Activated CD4-positive, alpha-beta T cell treated with anti-CD3 and anti-CD28 coated beads for 48 hours (primary cell): ENCODE measurements around the gene FAM131C.
"Not testable (repeated sequence)": the region's sequence is repeated elsewhere in the genome, so short reads cannot be mapped to it uniquely, and the experiment has no call there.

Experiments used
- DNase-seq: peaks from one replicate; pipeline ENCODE4 v3.0.0-alpha.2; 2020

Gene FAM131C

DNA sequence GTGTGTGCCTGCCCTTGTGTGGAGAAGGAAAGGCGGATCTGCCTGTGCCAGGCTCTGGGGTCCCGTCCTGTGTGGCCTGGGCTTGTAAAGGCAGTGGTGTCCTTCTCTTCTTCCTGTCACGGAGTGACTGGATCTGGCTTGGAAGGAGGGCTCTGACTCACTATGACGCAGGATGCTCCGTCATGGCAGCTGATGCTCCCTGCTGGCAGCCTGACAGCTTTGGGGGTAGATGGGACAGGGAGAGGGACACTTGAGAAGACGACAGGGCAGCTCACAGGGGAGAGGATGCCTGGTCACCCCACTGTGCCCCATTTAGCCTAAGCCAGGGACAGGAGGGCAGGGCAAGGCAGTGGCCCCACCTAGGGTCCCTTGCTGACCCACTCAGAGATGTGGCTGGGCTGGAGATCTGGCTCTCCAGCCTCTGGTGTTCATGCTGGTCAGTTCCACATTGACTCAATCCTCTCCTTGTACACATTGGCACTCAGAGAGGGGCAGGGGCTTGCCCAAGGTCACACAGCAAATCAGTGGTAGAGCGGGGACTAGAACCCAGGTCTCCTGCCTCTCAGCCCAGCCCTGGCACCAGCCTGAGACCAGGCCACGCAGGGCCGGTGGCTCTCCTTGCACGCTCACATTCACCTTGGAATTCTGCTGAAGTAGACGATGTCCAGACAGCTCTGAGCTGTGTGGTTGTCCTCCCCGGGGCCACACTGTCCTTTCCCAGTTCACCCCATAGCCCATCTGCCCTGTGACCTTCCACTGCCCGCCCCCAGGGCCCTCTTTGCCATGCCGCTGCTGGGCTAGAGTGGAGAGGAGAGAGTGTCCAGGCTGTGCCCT lies 2.8 kb upstream of the FAM131C start:
- DNase-seq, result no peak

DNA sequence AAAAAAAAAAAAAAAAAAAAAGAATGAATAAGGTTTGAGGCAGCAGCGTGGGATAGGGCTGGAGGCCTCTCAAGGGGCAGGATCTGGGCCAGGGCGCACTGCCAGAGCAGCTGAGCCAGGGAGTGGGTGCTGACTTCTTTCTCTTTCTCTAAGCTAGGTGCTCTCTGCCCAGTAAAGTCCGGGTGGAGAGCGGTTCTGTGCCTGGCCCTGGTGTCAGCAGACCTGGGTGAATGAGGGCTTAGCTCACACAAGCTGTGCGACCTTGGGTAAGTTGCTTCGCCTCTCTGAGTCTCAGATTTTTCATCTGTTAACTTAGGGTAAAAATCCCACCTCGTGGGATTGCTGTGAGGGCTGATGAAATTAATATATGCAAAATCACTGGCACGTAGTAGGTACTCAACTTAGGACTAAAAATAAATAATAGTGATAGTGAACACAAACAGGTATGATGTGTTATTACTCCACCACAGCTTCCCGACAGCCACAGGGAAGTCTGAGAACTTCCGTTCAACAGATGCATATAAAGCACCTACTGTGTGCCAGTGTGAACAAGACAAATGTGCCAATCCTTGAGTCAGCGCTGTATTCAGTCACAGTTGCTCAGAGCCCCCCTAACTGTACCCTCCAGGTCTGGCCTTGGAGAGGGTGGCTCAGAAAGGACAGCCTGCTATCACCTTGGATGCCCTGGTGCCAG lies 2.0 kb upstream of the FAM131C start:
- DNase-seq, result no peak

DNA sequence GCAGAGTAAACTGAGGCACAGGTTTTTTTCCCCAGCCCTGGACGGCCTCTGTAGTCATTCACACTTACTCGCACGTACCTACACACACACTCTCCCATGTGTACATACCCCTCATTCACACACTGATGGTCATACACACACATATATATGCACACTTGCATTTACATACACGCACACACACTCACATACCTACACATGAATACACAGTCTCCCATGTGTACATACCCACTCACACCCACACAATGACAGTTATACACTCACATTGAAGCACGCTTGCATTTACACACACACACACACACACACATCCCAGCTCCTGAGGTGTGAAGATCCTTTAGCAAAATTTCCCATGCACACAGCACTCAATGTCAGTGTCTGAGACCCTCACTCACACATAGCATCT lies 766 bp upstream of the FAM131C start:
- no peak for DNase-seq

DNA sequence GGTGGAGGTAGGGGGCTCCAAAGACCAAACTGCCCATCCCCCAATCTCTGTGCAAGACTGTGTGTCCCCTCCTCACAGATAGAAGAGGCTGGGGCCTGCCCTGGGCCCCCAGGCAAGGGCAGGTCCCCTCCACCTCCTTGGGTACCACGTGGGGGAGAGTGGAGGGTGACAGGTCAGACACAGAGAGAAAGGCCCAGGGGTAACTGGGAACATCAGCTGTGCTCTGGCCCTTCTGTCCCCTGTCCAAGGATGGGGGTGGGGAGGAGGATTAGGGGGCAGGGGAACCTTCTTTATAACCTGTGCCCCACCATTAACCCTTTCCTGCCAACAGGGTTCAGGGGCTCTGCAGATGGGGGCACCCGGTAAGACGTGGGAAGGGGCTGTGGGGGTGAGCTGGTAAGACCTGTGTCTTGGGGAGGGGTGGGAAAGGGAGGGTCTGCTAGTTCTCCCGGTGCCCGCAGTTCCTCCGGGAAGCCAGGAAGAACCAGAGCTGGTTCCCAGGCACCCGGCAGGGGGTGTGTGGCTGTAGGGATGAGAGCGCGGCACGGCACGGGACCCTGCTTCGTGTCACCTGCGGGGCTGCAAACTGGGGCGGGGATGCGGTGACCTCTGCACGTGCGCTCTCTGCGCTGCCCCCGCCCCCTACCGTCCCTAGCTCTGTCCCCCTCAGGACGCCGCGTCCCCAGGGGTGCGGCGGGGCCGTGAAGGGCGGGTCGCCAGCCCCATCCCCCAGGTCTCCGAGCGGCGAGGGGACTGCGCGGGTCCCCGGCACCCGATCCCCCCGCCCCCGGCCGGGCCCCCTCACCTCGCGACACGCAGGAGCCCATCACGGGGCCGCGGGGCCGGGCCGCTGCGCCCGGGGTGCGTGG lies 601 bp downstream of the FAM131C start:
- peak; percentile 23 for DNase-seq

DNA sequence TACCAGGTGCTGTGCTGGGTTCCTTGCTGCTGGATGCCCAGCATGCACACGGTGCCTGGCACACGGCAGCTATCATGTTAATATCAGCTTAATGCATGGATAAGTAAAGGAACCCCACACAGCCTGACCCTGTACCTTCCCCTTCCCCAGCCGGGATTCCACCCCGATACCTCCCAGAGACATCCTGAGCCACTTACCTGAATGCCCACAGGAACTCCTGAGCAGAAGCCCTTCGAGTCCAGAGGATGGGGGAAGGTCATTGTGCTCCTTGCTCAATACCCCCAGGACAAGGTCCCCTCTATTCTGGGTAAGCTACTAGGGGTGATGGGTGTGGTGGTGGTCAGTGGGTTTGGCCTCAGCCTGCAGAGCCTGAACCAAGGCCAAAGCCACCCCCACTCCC lies 1.4 kb downstream of the FAM131C start:
- DNase-seq, result no peak

DNA sequence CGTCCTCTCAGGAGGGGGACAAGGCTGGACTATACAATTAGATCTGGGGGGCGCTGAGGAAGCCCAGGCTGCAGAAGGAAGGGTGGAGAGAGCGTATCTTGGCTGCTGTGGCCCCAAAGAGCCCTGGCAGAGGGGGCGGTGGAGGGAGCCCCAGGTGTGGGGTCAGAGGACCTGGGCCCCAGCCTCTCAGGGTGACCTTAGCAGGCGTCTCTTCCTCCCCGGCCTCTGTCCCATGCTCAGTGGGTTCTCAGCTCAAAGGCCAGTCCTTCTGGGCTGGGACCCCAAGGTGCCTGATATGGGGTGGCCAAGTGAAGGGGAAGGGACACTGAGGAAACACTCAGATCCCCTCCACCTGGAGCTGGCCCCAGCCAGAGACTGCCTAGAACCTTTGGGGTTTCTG lies 1.8 kb downstream of the FAM131C start:
- DNase-seq, result no peak

DNA sequence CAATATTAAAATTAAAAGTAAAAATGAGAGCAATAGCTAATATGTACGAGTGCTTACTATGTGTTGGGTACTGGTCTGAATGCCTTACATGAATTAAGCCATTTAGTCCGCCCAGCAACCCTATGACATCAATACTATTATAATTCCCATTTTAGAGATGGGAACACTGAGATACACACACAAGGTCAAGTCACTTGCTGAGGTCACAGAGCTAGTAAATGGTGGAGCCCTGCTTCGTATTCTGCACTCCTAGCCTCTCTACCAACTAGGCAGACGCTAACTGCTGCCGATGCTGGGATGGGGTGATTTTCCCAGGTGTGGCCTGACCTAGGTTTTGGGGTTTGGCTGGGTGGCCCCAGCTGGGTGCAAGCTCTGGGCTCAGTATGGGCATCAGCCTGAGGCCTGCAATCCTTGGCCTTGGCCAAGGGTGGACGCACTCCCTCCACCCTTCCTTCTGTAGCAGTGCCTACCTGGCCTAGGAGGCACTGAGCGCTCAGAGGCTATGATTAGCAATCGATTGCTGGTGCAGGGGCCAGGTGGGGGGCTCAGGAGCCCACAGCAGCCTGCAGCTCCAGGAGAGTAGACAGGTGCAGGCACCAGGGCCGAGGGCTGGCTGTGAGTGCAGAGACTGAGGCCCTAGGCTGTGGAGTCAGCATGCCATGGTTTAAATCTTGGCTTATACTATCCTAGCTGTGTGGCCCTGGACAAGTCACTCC lies 2.7 kb downstream of the FAM131C start:
- no peak for DNase-seq

DNA sequence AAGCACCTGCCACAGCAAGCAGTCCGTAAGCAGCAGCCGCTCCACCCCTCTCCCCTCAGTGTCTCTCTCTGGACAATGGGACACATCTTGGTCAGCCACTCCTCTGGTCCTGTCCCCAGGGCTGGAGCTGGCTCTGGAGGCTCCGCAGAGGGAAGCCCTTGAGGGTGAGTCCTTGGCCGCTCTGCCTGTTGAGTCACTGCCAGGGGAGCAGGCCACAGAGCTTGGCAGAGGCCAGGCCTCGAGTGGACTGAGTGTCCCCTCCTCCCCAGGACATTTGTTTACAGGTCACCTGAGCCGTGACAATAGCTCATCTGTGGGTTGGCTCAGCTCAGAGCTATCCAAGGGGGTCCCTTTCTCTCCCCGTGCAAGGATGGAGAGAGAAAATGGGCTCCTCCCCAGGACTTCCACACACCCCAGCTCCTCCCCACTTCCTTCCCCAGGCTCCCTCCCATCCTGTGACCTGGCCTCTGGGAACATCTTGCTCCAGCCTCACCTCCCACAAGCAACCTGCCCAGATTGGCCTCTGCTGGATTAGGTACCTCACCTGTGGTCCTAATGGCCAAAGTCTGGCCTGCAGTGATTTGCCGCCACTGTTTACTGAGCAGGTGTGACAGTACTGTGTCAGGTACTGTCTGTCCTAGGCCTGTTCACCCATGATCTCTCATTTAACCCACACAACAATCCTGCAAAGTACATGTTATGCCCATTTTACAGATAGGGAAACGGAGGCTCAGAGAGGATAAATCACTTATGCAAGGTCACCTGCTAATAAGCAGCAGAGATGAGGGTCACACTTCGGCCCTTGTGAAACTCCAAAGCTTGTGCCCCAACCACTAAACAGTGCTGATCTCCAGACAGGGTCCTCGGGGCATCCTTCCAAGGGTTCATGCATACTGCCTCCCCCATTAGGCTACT lies 4.8 kb downstream of the FAM131C start:
- DNase-seq, result no peak

DNA sequence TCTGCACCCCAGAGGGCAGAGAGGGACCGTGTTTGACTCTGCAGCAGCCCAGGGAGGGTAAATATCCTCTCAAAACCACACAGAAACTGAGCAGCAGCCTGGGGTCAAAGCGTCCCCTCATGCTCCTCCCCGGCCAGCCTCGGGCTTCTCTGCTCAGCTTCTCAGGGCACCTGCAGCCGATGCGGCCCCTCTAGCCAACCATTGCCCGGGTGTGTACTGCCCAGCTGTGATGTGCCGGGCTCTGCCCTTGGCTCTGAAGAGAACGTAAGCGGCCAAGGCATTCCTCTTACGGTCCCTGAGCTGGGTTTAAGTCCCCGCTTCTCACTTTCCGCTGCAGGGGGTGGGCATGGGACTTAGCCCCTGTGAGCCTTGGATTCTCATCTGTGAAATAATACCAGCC lies 5.5 kb downstream of the FAM131C start:
- DNase-seq, result no peak

DNA sequence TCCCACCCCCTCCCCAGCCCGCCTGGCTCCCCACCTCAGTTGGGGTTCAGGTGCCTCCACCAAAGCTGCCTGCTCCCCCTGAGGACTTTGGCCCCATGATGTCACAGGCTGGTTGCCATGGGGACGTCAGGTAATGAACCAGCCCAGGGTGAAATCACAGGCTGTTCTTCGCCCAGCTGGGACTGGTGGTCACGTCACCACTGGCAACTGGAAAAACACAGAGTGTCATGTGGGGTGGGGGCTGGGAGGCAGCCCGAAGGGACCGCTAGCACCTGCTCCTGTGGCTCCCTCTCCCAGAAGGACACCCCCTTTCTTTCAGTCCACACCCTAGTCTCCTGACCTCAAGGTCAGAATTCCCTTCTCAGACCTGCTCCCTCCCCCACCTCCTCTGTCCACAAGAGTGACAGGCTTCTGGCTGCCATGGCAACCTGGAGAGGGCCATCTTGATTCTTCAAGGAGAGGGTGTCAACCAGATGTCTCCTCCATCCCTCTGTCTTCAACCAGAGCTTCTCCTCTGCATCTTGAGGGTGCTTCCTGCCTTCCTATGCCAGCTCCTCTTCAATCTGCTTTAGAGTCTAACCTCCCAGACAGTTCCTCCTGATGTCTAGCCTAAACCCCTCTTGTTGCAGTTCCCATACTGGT lies 6.2 kb downstream of the FAM131C start:
- no peak for DNase-seq

DNA sequence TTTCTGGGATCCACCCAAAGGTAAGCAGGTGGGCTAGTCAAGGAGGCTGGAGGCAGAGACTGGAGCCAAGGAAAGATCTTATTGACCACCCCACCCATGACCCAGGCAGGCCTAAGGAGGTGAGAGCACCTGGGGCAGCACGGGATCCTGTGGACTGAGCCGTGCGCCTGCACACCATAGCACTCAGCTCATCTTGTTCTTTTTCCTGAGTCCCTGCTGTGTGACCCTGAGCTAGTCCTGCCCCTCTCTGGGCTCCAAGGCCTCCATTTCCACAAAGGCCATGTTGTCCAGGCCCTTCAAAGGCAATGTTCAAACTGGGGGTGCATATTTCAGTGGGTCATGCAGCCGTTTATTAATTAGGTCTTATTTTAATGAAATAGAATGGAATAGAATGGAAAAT lies 7.2 kb downstream of the FAM131C start:
- DNase-seq, result no peak

DNA sequence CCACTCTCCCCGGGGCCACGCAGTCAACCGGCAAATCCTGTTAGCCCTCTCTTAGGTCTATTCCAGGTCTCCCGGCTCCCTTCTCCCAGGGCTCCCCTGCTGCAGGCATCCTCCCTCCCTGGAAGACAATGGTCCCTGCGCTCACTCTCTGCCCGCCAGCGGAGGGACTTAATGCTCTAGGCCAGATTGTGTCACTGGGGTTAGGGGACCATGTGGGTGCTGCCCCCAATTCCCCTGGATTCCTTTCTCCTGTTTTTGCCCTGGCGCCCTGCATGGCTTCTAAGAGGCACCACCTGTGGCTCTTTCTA lies 8.2 kb downstream of the FAM131C start:
- DNase-seq, result no peak

DNA sequence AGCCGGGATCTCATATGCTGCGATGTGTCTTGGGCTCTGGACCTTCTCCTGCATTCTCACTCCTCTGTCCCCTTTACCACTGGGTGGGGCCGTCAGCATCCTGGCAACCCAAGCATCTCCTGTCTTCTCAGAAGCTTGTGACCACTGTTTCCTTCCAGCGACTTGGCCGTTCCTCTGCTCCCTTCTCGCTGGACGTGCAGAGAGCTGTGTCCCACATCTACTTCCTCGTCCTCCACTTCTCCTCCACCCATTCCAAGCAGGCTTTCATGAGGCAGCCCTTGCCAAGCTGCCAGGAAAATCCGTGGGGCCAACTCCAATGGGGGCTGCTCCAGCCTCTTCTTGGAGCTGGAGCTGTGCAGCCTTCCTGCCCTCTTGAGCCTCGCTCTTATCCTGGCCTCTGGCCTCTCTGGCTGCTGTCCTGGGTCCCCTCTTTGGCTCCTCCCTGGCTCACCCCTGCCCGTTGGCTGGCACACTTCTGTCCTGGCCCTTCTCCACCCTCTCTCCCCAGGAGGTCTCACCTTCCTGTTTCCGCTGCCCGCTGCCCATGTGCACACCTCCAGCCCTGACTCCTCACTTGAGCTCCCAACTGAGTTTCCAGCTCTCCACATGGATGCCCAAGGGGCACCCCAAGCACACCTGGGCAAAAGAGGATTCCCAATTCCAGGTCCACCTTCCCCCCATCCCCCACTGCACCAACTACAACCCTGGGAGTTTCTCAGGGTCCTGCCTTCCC lies 8.7 kb downstream of the FAM131C start:
- DNase-seq, result no peak

DNA sequence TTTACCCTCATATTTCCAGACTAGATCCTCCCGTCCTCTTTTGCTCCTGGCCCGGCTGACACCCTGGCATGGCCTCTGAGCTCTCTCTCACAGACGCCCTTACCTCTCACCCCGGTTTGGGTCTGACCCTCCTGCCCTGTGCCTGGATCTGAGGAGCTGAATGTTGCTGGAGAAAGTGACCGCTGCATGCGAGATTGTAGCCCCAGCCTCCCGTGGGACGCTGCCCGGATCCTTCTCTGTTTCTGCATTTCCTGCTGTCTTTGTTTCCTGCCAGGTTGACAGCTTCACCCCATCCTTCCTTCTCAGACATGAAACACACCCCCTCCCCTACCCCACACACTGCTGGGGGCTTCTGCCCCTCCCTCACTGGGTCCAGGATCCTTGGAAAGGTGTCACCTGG lies 9.5 kb downstream of the FAM131C start:
- DNase-seq, result no peak

DNA sequence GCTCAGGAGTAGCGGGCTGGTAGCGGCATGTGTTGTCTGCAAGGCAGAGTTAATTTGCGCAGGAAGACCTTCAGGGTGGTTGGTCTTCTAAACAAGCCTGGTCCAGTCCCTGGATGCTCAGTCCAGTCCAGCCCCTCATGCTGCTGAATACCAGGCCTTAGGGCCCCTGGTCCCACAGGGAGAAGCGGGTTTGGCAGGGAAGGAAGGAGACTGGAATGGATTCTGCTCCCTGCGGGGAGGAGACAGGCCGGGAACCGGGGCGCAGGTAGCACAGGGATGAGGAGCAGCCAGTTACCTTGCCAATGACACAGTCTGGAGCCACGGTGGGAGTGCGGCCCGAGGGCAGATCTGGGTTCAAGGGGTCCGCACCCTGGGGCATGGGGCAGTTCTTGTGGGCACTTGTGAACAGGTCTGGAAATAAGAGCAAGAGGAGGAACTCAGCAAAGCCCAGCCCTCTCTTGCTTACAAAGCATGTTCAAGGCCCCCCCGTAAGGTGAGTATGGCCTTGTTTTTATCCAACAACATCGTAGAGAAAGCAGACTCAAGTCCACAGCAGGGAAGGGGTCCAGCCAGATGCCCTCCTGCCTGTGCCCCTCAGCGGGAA lies 10.1 kb downstream of the FAM131C start:
- DNase-seq, result no peak

DNA sequence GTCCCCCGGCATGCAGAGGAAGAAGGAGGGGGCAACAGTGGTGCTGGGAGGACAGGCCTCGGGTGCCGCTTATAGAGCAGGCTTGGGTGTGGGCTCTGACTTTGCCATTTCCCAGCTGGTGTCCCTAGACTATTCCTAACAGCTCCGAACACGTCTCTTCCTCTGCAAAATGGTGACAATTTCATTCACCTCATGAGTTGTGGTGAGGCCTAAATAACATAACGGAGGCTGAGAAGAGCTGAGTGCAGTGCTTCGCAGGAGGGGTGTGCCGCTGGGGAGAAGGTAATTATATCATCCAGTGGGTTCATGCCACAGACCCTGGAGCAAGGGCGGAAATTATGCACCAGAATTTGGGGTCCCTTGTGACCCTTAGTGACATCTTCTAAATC lies 10.8 kb downstream of the FAM131C start:
- DNase-seq, result not testable (repeated sequence)

DNA sequence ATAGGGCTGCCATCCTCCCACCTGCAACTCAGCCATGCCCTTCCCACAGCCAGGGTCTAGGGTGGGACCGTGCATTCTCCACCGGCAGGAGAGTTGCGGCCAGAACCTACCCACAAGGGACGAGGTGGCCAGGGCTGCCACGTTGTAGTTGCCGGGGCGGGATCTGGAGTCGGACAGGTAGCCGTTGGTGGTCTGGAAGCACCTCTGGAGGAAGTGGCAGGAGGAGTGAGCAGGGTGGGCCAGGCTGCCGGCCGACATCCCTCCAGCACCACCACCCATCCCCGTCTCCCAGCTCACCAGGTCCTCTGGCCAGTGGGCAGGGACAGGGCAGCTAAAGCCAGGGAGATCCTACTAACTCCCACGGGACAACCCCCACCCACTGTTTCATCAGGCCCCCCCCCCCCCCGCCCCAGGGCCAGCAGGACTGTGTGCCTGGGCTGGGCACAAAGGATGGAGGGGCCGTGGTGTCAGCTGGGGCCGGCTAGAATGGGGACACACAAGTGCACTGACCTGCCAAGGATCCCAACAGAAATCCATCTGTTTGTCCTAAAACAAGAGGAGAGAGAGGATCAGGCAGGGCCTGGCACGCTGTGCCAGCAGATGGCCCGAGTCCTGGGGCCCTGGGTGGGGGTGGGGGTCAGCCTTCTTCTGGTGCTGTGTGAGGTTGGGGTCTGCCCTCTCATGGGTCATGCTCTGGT lies 11.3 kb downstream of the FAM131C start:
- DNase-seq, result not testable (repeated sequence)

DNA sequence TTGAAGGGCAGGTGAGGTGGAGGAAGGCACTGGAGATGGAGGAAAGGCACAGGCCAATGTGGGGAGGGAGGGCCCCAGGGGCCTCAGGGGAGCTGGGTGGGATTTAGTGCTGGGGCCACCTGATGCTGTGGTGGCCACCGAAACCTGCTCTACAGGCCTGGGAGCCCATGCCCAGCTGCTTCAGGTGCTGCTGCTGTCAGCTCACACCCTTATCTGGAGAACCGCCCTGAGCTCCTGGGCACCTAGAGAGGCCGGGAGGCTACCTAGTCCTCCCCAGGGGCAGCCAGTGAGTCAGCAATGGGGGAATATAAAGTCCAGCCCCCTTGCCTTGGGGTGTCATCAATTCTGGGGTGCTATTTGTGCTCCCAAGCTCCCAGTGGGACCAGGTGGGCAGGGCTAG lies 12.2 kb downstream of the FAM131C start:
- DNase-seq, result no peak

DNA sequence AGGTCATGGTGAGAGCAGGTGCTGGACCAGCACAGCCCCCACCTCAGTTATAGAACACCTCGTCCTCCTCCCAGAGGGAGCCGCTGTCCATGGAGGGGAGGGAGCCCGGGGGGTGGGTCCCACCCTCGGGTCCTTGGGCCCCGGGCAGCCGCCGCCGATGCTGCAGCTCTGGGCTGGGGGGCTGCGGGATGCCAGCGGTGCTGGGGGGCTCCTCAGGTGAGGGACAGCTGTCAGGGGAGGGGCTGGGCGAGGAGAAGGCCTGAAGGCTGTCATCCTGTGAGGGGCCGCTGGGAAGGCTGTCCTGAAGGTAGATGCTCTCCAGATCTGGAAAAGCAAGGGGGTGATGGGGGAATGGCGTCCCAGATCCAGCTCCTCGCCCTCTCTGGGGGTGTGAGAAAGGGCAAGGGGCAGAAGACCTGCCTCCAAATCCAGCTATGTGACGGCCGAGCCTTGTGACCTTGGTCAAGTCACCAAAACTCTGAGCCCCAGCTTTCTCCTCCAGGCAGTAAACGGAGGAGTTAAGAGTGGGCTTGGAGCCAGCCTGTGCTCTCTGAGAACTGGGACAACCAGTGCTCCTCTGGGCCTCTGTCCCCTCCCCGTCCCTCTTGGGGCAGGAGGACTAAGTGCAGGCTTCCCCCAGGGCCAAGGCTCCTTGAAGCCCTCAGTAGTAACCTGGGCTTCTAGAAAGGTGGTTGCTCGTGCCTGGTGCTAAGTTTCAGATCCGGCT lies 14.9 kb downstream of the FAM131C start:
- not testable (repeated sequence) for DNase-seq
